ENCODE measurements around the gene UNC5A. TPM values are rescaled to one million over a fixed set of nuclear protein-coding genes. Genes with fewer than 3 reads are reported as not detected.
A peak's percentile ranks its signal among the peaks of the same experiment; 100 is the strongest.

The UNC5A gene
- total RNA-seq, 3 donors from 2014 or later (not counting 1 experiment from before 2014, with no cell fraction given) = not detected

- Mint-ChIP-seq H3K27ac (no peak overlapping the region), H3K4me1 (peaks cover 0 to 5% of the 10 kb centered on the region in 2 donors), H3K9me3 (no peaks in the 10 kb centered on the region), H3K36me3 (no peaks in the 10 kb centered on the region), H3K27me3 (ENCODE audit: low read depth in 2 of 2) (peaks cover 27 to 31% of the 10 kb centered on the region in 2 donors), H3K4me3 (no peak overlapping the region)
- H3K27ac ChIP-seq (ENCODE audit: low read length) = no peak overlapping the region
- no peaks in the 10 kb centered on the region for H3K36me3 ChIP-seq (ENCODE audit: control insufficient read depth, insufficient read depth, low read length)
- WGBS (ENCODE audit: insufficient coverage) = 97% methylated on average over 6 of the region's 6 CpGs
- H3K27me3 ChIP-seq (ENCODE audit: control insufficient read depth, insufficient read depth, low read length) = no peaks in the 10 kb centered on the region
- H3K9me3 ChIP-seq (ENCODE audit: control insufficient read depth, insufficient read depth, low read length) = no peaks in the 10 kb centered on the region
- TF ChIP-seq CTCF (IDR thresholded peaks at IDR 0.05) = no peak
- intact Hi-C loops (cut with micrococcal nuclease) = no loop called here
- H3K4me1 ChIP-seq (ENCODE audit: control insufficient read depth, insufficient read depth, low read length) = no peaks in the 10 kb centered on the region
- DNase-seq (no peak), ATAC-seq (peak in 1 of 3 donors; percentile 36)
- H3K4me3 ChIP-seq (ENCODE audit: low read length) = no peak overlapping the region
Measured at GRCh38 chr5:176800024-176800423, 10.3 kb upstream of the UNC5A start.

GRCh38 chr5:176802116-176802784 lies 8.1 kb upstream of the UNC5A start:
- Mint-ChIP-seq H3K36me3 (no peaks in the 10 kb centered on the region), H3K4me3 (no peak overlapping the region), H3K27ac (no peak overlapping the region), H3K27me3 (ENCODE audit: low read depth in 2 of 2) (peaks cover 23 to 29% of the 10 kb centered on the region in 2 donors), H3K9me3 (no peaks in the 10 kb centered on the region), H3K4me1 (no peaks in the 10 kb centered on the region)
- no peak overlapping the region for H3K27ac ChIP-seq (ENCODE audit: low read length)
- intact Hi-C loops (cut with micrococcal nuclease) = no loop called here
- H3K36me3 ChIP-seq (ENCODE audit: control insufficient read depth, insufficient read depth, low read length) = no peaks in the 10 kb centered on the region
- H3K4me3 ChIP-seq (ENCODE audit: low read length) = no peak overlapping the region
- 89% methylated on average over 8 of the region's 8 CpGs for WGBS (ENCODE audit: insufficient coverage)
- H3K27me3 ChIP-seq (ENCODE audit: control insufficient read depth, insufficient read depth, low read length) = no peaks in the 10 kb centered on the region
- H3K4me1 ChIP-seq (ENCODE audit: control insufficient read depth, insufficient read depth, low read length) = no peaks in the 10 kb centered on the region
- ATAC-seq = no peak
- TF ChIP-seq CTCF (IDR thresholded peaks at IDR 0.05) = no peak
- no peak for DNase-seq
- no peaks in the 10 kb centered on the region for H3K9me3 ChIP-seq (ENCODE audit: control insufficient read depth, insufficient read depth, low read length)

GRCh38 chr5:176803068-176803942 lies 7.1 kb upstream of the UNC5A start:
- DNase-seq (no peak), ATAC-seq (no peak)
- Histone ChIP-seq H3K9me3 (ENCODE audit: control insufficient read depth, insufficient read depth, low read length) (no peaks in the 10 kb centered on the region), H3K27me3 (ENCODE audit: control insufficient read depth, insufficient read depth, low read length) (peaks cover 4% of the 10 kb centered on the region), H3K4me3 (ENCODE audit: low read length) (no peak overlapping the region), H3K36me3 (ENCODE audit: control insufficient read depth, insufficient read depth, low read length) (no peaks in the 10 kb centered on the region), H3K4me1 (ENCODE audit: control insufficient read depth, insufficient read depth, low read length) (no peaks in the 10 kb centered on the region), H3K27ac (ENCODE audit: low read length) (no peak overlapping the region)
- no peak overlapping the region for H3K4me3 Mint-ChIP-seq
- no peaks in the 10 kb centered on the region for H3K36me3 Mint-ChIP-seq
- no peak for TF ChIP-seq CTCF (IDR thresholded peaks at IDR 0.05)
- H3K9me3 Mint-ChIP-seq = no peaks in the 10 kb centered on the region
- no peak overlapping the region for H3K27ac Mint-ChIP-seq
- H3K27me3 Mint-ChIP-seq (ENCODE audit: low read depth in 2 of 2) = peaks cover 29 to 34% of the 10 kb centered on the region in 2 donors
- no peaks in the 10 kb centered on the region for H3K4me1 Mint-ChIP-seq
- intact Hi-C loops (cut with micrococcal nuclease) = no loop called here
- 67% methylated on average over 20 of the region's 24 CpGs for WGBS (ENCODE audit: insufficient coverage)

Data from natural killer cell (primary cell).